Astrocyte (in vitro differentiated cells and primary cell): Measurements from ENCODE around the gene NACA2. TPM values are rescaled to one million over a fixed set of nuclear protein-coding genes. Genes with fewer than 3 reads are reported as not detected.

Experiments
- DNase-seq: peaks from one replicate; pipeline ENCODE4 v3.0.0-alpha.2; 2010; ENCODE audit warnings: low read depth
- FAIRE-seq: peaks from 2 replicates; lab custom pipeline; 2011; peaks lifted over from hg19 to GRCh38; lab: Jason Lieb, UNC
- H2AFZ ChIP-seq: 2 replicates; pipeline ENCODE4 v1.6.0; 2012; ENCODE audit warnings: low read depth, low read length, inconsistent platforms
- H3K27ac ChIP-seq: 2 replicates; pipeline ENCODE4 v1.5.1; 2011; ENCODE audit warnings: low read depth, low read length, inconsistent platforms
- H3K27me3 ChIP-seq: 2 replicates; pipeline ENCODE4 v1.6.0; 2011; ENCODE audit warnings: low read length, inconsistent platforms; ENCODE audit not compliant: insufficient read depth
- H3K36me3 ChIP-seq: 2 replicates; pipeline ENCODE4 v1.5.1; 2011; ENCODE audit warnings: low read length, inconsistent platforms; ENCODE audit not compliant: insufficient read depth
- H3K4me1 ChIP-seq: 2 replicates; pipeline ENCODE4 v1.5.1; 2011; ENCODE audit warnings: low read length, inconsistent platforms; ENCODE audit not compliant: insufficient read depth
- H3K4me2 ChIP-seq: 2 replicates; pipeline ENCODE4 v1.6.0; 2012; ENCODE audit warnings: low read length, inconsistent platforms
- H3K4me3 ChIP-seq: 2 replicates; pipeline ENCODE4 v1.5.1; 2011; ENCODE audit warnings: low read depth, mild to moderate bottlenecking, low read length, inconsistent platforms; ENCODE audit not compliant: insufficient read depth
- H3K79me2 ChIP-seq: 2 replicates; pipeline ENCODE4 v1.6.0; 2012; ENCODE audit warnings: mild to moderate bottlenecking, low read length, inconsistent platforms; ENCODE audit not compliant: insufficient read depth
- H3K9ac ChIP-seq: 2 replicates; pipeline ENCODE4 v1.6.0; 2012; ENCODE audit warnings: mild to moderate bottlenecking, low read length, inconsistent platforms
- H3K9me3 ChIP-seq: 2 replicates; pipeline ENCODE4 v1.5.1; 2012; ENCODE audit warnings: low read depth, mild to moderate bottlenecking, low read length, inconsistent platforms; ENCODE audit not compliant: insufficient read depth
- H4K20me1 ChIP-seq: 2 replicates; pipeline ENCODE4 v1.6.0; 2012; ENCODE audit warnings: low read length, inconsistent platforms; ENCODE audit not compliant: insufficient read depth
- H3K27ac Mint-ChIP-seq: one replicate; pipeline ENCODE4 v1.8.0; 2021; ENCODE audit warnings: mild to moderate bottlenecking, mixed read lengths; ENCODE audit not compliant: unreplicated experiment
- H3K27me3 Mint-ChIP-seq: one replicate; pipeline ENCODE4 v1.8.0; 2021; ENCODE audit warnings: low read depth, mixed read lengths; ENCODE audit not compliant: unreplicated experiment
- H3K36me3 Mint-ChIP-seq: one replicate; pipeline ENCODE4 v1.8.0; 2021; ENCODE audit warnings: low read depth, mixed read lengths; ENCODE audit not compliant: unreplicated experiment
- H3K4me1 Mint-ChIP-seq: one replicate; pipeline ENCODE4 v1.8.0; 2021; ENCODE audit warnings: low read depth, mixed read lengths; ENCODE audit not compliant: unreplicated experiment
- H3K4me3 Mint-ChIP-seq: one replicate; pipeline ENCODE4 v1.8.0; 2021; ENCODE audit warnings: mild to moderate bottlenecking, moderate library complexity, mixed read lengths; ENCODE audit not compliant: unreplicated experiment
- H3K9me3 Mint-ChIP-seq: one replicate; pipeline ENCODE4 v1.8.0; 2021; ENCODE audit warnings: mild to moderate bottlenecking, mixed read lengths; ENCODE audit not compliant: unreplicated experiment
- EZH2 ChIP-seq: IDR thresholded peaks from 2 replicates; pipeline ENCODE4 v1.6.1; 2012; ENCODE audit warnings: mild to moderate bottlenecking, low read length, inconsistent platforms; ENCODE audit not compliant: insufficient read depth
- total RNA-seq: library from RNA; stranded (reverse); gene quantifications from 2 replicates; pipeline ENCODE4 v1.2.1, GENCODE V29; 2021
- TF ChIP-seq, protein P1 (sequence below): IDR thresholded peaks from 2 replicates; pipeline ENCODE4 v1.5.1; 2011; ENCODE audit warnings: low read depth, mild to moderate bottlenecking, inconsistent platforms, low read length, moderate library complexity; ENCODE audit not compliant: insufficient read depth

The NACA2 gene
- total RNA-seq, 1 donor from 2014 or later = not detected

GRCh38 chr17:61579347-61579746, 11.7 kb downstream of the NACA2 start:
- no peak overlapping the region for H3K4me2 ChIP-seq

DNA sequence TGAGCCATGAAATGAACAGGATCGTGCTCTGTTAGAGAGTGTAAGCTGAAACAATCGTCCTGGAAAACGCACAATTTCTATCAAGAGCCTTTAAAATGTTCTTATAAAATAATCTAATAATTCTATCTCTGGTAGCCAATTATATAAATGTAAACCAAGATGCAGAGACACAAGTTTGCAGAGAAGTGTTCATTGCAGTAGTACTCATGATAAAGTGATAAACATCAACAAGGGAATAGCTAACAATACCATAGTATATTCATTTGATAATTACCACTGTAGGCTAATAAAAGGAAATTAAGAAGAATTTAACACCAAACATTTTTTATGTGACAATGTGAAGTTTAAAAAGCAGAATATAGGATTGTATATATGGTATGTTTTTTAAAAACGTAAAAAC, 12.4 kb downstream of the NACA2 start:
- no peak for TF ChIP-seq EZH2
- TF ChIP-seq, protein P1, sequence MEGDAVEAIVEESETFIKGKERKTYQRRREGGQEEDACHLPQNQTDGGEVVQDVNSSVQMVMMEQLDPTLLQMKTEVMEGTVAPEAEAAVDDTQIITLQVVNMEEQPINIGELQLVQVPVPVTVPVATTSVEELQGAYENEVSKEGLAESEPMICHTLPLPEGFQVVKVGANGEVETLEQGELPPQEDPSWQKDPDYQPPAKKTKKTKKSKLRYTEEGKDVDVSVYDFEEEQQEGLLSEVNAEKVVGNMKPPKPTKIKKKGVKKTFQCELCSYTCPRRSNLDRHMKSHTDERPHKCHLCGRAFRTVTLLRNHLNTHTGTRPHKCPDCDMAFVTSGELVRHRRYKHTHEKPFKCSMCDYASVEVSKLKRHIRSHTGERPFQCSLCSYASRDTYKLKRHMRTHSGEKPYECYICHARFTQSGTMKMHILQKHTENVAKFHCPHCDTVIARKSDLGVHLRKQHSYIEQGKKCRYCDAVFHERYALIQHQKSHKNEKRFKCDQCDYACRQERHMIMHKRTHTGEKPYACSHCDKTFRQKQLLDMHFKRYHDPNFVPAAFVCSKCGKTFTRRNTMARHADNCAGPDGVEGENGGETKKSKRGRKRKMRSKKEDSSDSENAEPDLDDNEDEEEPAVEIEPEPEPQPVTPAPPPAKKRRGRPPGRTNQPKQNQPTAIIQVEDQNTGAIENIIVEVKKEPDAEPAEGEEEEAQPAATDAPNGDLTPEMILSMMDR = no peak
- FAIRE-seq (no peak), DNase-seq (no peak)
- H3K9me3 ChIP-seq = no peaks in the 10 kb centered on the region
- Mint-ChIP-seq H3K36me3 (no peaks in the 10 kb centered on the region), H3K4me3 (no peak overlapping the region), H3K4me1 (no peaks in the 10 kb centered on the region), H3K27ac (no peak overlapping the region), H3K9me3 (no peaks in the 10 kb centered on the region), H3K27me3 (peaks cover 6% of the 10 kb centered on the region)
- no peak overlapping the region for H3K4me3 ChIP-seq
- peaks cover 9% of the 10 kb centered on the region for H3K27me3 ChIP-seq
- H3K4me1 ChIP-seq = no peaks in the 10 kb centered on the region
- no peaks in the 10 kb centered on the region for H4K20me1 ChIP-seq
- no peak overlapping the region for H2AFZ ChIP-seq
- H3K4me2 ChIP-seq = no peak overlapping the region
- no peak overlapping the region for H3K9ac ChIP-seq
- no peak overlapping the region for H3K27ac ChIP-seq
- H3K79me2 ChIP-seq = no peaks in the 10 kb centered on the region
- no peaks in the 10 kb centered on the region for H3K36me3 ChIP-seq

More at GRCh38 chr17:61579347-61579746, 11.7 kb downstream of the NACA2 start:
- Mint-ChIP-seq H3K27ac (no peak overlapping the region), H3K4me1 (no peaks in the 10 kb centered on the region), H3K36me3 (no peaks in the 10 kb centered on the region), H3K9me3 (no peaks in the 10 kb centered on the region), H3K27me3 (peaks cover 6% of the 10 kb centered on the region), H3K4me3 (no peak overlapping the region)
- Histone ChIP-seq H3K36me3 (no peaks in the 10 kb centered on the region), H2AFZ (no peak overlapping the region), H3K4me3 (no peak overlapping the region), H3K27ac (no peak overlapping the region), H3K9me3 (no peaks in the 10 kb centered on the region), H3K79me2 (no peaks in the 10 kb centered on the region), H3K27me3 (peaks cover 9% of the 10 kb centered on the region), H3K9ac (no peak overlapping the region), H4K20me1 (no peaks in the 10 kb centered on the region), H3K4me1 (no peaks in the 10 kb centered on the region)
- TF ChIP-seq, protein P1 = no peak
- TF ChIP-seq EZH2 = no peak
- DNase-seq (no peak), FAIRE-seq (no peak)

GRCh38 chr17:61575983-61576382, 15.0 kb downstream of the NACA2 start:
- H3K36me3 Mint-ChIP-seq = no peaks in the 10 kb centered on the region
- no peaks in the 10 kb centered on the region for H3K9me3 Mint-ChIP-seq
- Histone ChIP-seq H2AFZ (no peak overlapping the region), H3K4me1 (no peaks in the 10 kb centered on the region), H3K36me3 (no peaks in the 10 kb centered on the region), H4K20me1 (no peaks in the 10 kb centered on the region), H3K79me2 (no peaks in the 10 kb centered on the region), H3K9ac (no peak overlapping the region), H3K27me3 (peaks cover 9% of the 10 kb centered on the region), H3K9me3 (no peaks in the 10 kb centered on the region), H3K4me3 (no peak overlapping the region), H3K4me2 (no peak overlapping the region), H3K27ac (no peak overlapping the region)
- no peak overlapping the region for H3K4me3 Mint-ChIP-seq
- peaks cover 6% of the 10 kb centered on the region for H3K27me3 Mint-ChIP-seq
- FAIRE-seq = no peak
- no peaks in the 10 kb centered on the region for H3K4me1 Mint-ChIP-seq
- no peak overlapping the region for H3K27ac Mint-ChIP-seq
- TF ChIP-seq, protein P1 = no peak
- no peak for TF ChIP-seq EZH2
- no peak for DNase-seq
